Heart left ventricle (tissue), 16 donors: Measurements from ENCODE around the gene PTOV1. TPM values are rescaled to one million over a fixed set of nuclear protein-coding genes. Genes with fewer than 3 reads are reported as not detected.

Source experiments
- ATAC-seq, 4 donors: fragments of 200-7000 bp; cut with Tn5 transposase; one replicate each; pipeline ENCODE4 v1.9.1; 2020 to 2022; ENCODE audit warnings: moderate library complexity in 4 of 4, mild to moderate bottlenecking in 3 of 4, moderate number of reproducible peaks in 1 of 4
- DNase-seq, 5 donors: peaks; one replicate each; pipeline ENCODE4 v3.0.0-alpha.2; 2020
- H3K27ac ChIP-seq, 12 donors: fragments of 200-600 bp; sonication (generic) in 4 of 12; one replicate each; pipeline versions ENCODE4 v1.5.0 to v1.8.0; 2016 to 2022; ENCODE audit warnings: mild to moderate bottlenecking in 2 of 12
- H3K27me3 ChIP-seq, 9 donors: fragments of 200-600 bp; sonication (generic) in 2 of 9; one replicate each; pipeline versions ENCODE4 v1.5.1 to v1.8.0; 2016 to 2022; ENCODE audit warnings: mild to moderate bottlenecking in 3 of 9
- H3K36me3 ChIP-seq, 9 donors: fragments of 200-600 bp; sonication (generic) in 2 of 9; one replicate each; pipeline versions ENCODE4 v1.5.0 to v1.8.0; 2018 to 2022; ENCODE audit warnings: mild to moderate bottlenecking in 2 of 9
- H3K4me1 ChIP-seq, 12 donors: fragments of 200-600 bp; sonication (generic) in 4 of 12; one replicate each; pipeline versions ENCODE4 v1.5.0 to v1.8.0; 2016 to 2022; ENCODE audit warnings: mild to moderate bottlenecking in 3 of 12
- H3K4me3 ChIP-seq, 12 donors: fragments of 200-600 bp; sonication (generic) in 4 of 12; one replicate each; pipeline versions ENCODE4 v1.5.0 to v1.8.0; 2017 to 2022; ENCODE audit warnings: mild to moderate bottlenecking in 9 of 12, moderate library complexity in 4 of 12
- H3K9me3 ChIP-seq, 12 donors: fragments of 200-600 bp; sonication (generic) in 4 of 12; one replicate each; pipeline versions ENCODE4 v1.5.0 to v1.8.0; 2016 to 2022; ENCODE audit warnings: mild to moderate bottlenecking in 1 of 12
- POLR2A ChIP-seq, 2 donors: fragments of 450-650 bp; IDR thresholded peaks; one replicate each; pipeline ENCODE4 v1.6.1; 2017; ENCODE audit warnings: antibody characterized with exemption in 2 of 2, mild to moderate bottlenecking in 2 of 2, moderate library complexity in 2 of 2
- WGBS, 4 donors: extraction: QIAGEN DNeasy Blood & Tissue Kit in 2 of 4; methylation state at CpG; one replicate each; pipeline versions ENCODE4 v1.1.5 to v1.1.7; 2013 to 2018; 5-methylcytosine and 5-hydroxymethylcytosine counted together
- intact Hi-C, 10 donors: fragments of 100-400 bp; cut with DNase I; formaldehyde crosslinking; loops; one replicate each; pipeline versions ENCODE4 v1.11.1 to v1.14.2; 2022
- polyA plus RNA-seq, 2 donors: library from polyadenylated mRNA; stranded (reverse); fragments of 200-250 nt; gene quantifications; one replicate each; pipeline ENCODE4 v1.2.3, GENCODE V29; 2013
- total RNA-seq, 9 donors: library from RNA; depleted of rRNA in 2 of 9; stranded (reverse); fragments of >200 nt in 2 of 9; fragmentation: NEBNext Ultra II Directional in 3 of 9; extraction: Animal tissue kit (Norgen Biotek cat#: 25700) in 3 of 9; gene quantifications; one replicate each; pipeline versions ENCODE4 v1.1.0 to v1.2.4, GENCODE V29; 2016 to 2023
- TF ChIP-seq, protein P1 (sequence below), 12 donors: fragments of 200-600 bp; sonication (generic) in 4 of 12; IDR thresholded peaks; one replicate each; pipeline versions ENCODE4 v1.5.0 to v1.8.0; 2018 to 2022; ENCODE audit warnings: antibody characterized with exemption in 12 of 12, mild to moderate bottlenecking in 5 of 12
- donor health status: ischemic (EF 13 %, LVEDD 7.1; RV severe dilation, severe dysfunction).
- donor health status: healthy with polysubstance abuse.
- donor health status: DM: no; HTN: yes; CAD: no.
- donor health status: DM: no; HTN: no; CAD: no.
- donor health status: ischemic (EF 25% LVEDD 6.9; RV normal size, moderate dysfunction).
- donor health status: ischemic (EF 25% LVEDD 5.7; RV mildly dilated, moderate dysfunction).
- donor health status: healthy.
- donor health status: DM: yes; HTN: yes; CAD: no.
- donor health status: ischemic (EF 35%, LVEDD 5.7; RV mildly dilated, moderate dysfunction).
- donor health status: nonischemic (EF 11% LVEDD 7.7; RV severe dilation, severe dysfunction).
- donor health status: DM: yes; HTN: yes; CAD: no.
- donor health status: PGD.
- donor health status: ischemic (EF 29% LVEDD 5.4; RV normal size, mild dysfunction).
- donor health status: nonischemic (EF 23%, LVEDD 6.1; RV moderate dilation, normal function).

The PTOV1 gene
- total and polyA plus RNA-seq, 11 donors = 70.9 to 135 (median 91.5) TPM

- intact Hi-C loops = loop anchor here in 1 of 10 donors (10.0 kb wide), 1 partner anchor 187 kb away; the partner anchor contains the start of gene PRMT1
- no peaks in the 10 kb centered on the region for H3K27me3 ChIP-seq
- DNase-seq (no peak), ATAC-seq (no peak)
- no peaks in the 10 kb centered on the region for H3K9me3 ChIP-seq
- no peak for TF ChIP-seq POLR2A (IDR thresholded peaks at IDR 0.05)
- TF ChIP-seq, protein P1, sequence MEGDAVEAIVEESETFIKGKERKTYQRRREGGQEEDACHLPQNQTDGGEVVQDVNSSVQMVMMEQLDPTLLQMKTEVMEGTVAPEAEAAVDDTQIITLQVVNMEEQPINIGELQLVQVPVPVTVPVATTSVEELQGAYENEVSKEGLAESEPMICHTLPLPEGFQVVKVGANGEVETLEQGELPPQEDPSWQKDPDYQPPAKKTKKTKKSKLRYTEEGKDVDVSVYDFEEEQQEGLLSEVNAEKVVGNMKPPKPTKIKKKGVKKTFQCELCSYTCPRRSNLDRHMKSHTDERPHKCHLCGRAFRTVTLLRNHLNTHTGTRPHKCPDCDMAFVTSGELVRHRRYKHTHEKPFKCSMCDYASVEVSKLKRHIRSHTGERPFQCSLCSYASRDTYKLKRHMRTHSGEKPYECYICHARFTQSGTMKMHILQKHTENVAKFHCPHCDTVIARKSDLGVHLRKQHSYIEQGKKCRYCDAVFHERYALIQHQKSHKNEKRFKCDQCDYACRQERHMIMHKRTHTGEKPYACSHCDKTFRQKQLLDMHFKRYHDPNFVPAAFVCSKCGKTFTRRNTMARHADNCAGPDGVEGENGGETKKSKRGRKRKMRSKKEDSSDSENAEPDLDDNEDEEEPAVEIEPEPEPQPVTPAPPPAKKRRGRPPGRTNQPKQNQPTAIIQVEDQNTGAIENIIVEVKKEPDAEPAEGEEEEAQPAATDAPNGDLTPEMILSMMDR (IDR thresholded peaks at IDR 0.05) = no peak
- WGBS, 4 donors = 82 to 87% (median 85%) methylated on average over 48 to 60 of the region's 60 CpGs
- peaks cover 0 to 81% (median 73%) of the 10 kb centered on the region in 9 donors for H3K36me3 ChIP-seq
- peaks cover 7 to 43% (median 22%) of the 10 kb centered on the region in 12 donors for H3K4me1 ChIP-seq
- H3K27ac ChIP-seq = peak overlapping the region in 2 of 12 donors; percentile 14 to 60
- H3K4me3 ChIP-seq = no peak overlapping the region
These were observed 10.8 kb downstream of the PTOV1 start for GRCh38 chr19:49861541-49862378.

DNA sequence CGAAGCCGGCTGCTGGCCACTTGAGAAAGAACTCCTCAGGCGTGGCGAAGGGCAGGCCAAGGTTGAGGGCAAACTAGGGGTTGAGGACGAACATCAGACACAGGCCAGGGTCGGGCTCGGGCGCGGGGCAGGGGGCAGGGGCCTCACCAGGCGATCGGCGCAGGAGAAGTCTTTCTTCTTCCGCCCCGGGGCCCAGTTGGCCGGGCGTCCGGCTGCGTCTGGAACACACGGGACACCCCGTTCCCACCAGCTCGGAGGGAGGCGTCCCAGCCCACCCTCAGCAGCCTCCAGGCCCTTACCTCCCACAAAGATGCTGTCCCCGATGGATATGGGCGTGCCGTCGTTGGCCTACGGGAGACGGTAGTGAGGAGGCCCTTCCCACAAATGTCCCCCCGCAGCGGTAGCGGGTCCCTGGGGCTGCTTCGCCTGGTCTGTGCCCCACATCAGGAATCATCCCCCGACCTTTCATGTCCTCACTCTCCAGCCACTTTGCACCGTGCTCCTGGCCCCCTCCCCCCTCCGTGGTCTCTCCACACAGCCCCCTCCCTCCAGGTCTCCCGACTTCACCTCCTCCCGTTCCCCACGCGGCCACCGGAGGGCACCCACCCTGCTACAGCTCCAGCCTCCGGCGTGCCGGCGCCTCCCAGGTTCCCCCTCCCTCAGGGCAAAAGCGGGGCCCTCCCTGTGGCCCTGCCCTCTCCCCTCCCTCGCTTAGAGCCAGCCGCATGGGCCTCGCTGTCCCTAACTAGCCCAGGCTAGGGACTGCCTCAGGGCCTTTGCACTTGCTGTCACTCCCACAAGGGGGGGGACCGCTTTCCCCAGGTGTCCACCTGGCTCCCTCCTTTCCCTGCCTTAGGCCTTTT, 11.7 kb downstream of the PTOV1 start:
- Histone ChIP-seq H3K27me3 (no peaks in the 10 kb centered on the region), H3K27ac (peak overlapping the region in 1 of 12 donors; percentile 14), H3K4me1 (peaks cover 7 to 45% (median 24%) of the 10 kb centered on the region in 12 donors), H3K4me3 (no peak overlapping the region), H3K36me3 (peaks cover 0 to 72% (median 64%) of the 10 kb centered on the region in 9 donors), H3K9me3 (no peaks in the 10 kb centered on the region)
- 60 to 79% (median 70%) methylated on average over 33 to 49 of the region's 49 CpGs for WGBS, 4 donors
- no peak for TF ChIP-seq POLR2A (IDR thresholded peaks at IDR 0.05)
- TF ChIP-seq, protein P1 (IDR thresholded peaks at IDR 0.05) = peak in 1 of 12 donors; percentile 1
- DNase-seq = no peak
- no peak for ATAC-seq
- intact Hi-C loops = loop anchor here in 2 of 10 donors (1.0 to 10.0 kb wide), 2 partner anchors 44 to 188 kb away; partner anchors contain the start of genes MED25 (in 1 of the 2) and PRMT1 (in 1 of the 2)

GRCh38 chr19:49863254-49863934, 12.4 kb downstream of the PTOV1 start:
- TF ChIP-seq, protein P1 (IDR thresholded peaks at IDR 0.05) = no peak
- TF ChIP-seq POLR2A (IDR thresholded peaks at IDR 0.05) = no peak
- ATAC-seq = no peak
- Histone ChIP-seq H3K27ac (no peak overlapping the region), H3K4me3 (no peak overlapping the region), H3K9me3 (no peaks in the 10 kb centered on the region), H3K4me1 (peaks cover 7 to 51% (median 31%) of the 10 kb centered on the region in 12 donors), H3K36me3 (peaks cover 0 to 64% (median 57%) of the 10 kb centered on the region in 9 donors), H3K27me3 (no peaks in the 10 kb centered on the region)
- WGBS, 4 donors = 90 to 94% (median 93%) methylated on average over 24 of the region's 24 CpGs
- intact Hi-C loops = loop anchor here in 2 of 10 donors (1.0 to 10.0 kb wide), 2 partner anchors 45 to 189 kb away; partner anchors contain the start of genes MED25 (in 1 of the 2) and PRMT1 (in 1 of the 2)
- no peak for DNase-seq
